SW480 (cell line): Measurements from ENCODE around the gene GALNT15.

ENCODE experiments used
- DNase-seq: peaks from one replicate; pipeline ENCODE4 v3.0.0-alpha.2; 2016; ENCODE audit warnings: low spot score

Gene GALNT15

GRCh38 chr3:16187213-16187790 is 12.8 kb downstream of the GALNT15 start:
- DNase-seq, result no peak

- DNase-seq, result no peak
Measured at GRCh38 chr3:16188071-16188470, 13.6 kb downstream of the GALNT15 start.

GRCh38 chr3:16189201-16189600 is 14.7 kb downstream of the GALNT15 start:
- no peak for DNase-seq

- DNase-seq, result no peak
Measured at GRCh38 chr3:16190704-16191103, 16.2 kb downstream of the GALNT15 start.

- DNase-seq, result no peak
Measured at GRCh38 chr3:16191591-16191990, 17.1 kb downstream of the GALNT15 start.

- no peak for DNase-seq
Measured at GRCh38 chr3:16192176-16192811, 17.8 kb downstream of the GALNT15 start.

- DNase-seq, result no peak
Measured at GRCh38 chr3:16198427-16198826, 23.9 kb downstream of the GALNT15 start.

GRCh38 chr3:16199769-16200168 is 25.3 kb downstream of the GALNT15 start:
- no peak for DNase-seq

GRCh38 chr3:16200411-16200810 is 25.9 kb downstream of the GALNT15 start:
- peak; percentile 29 for DNase-seq

GRCh38 chr3:16203031-16203430 is 28.6 kb downstream of the GALNT15 start:
- DNase-seq, result no peak

- peak; percentile 44 for DNase-seq
Measured at GRCh38 chr3:16203671-16204629, 29.5 kb downstream of the GALNT15 start.

GRCh38 chr3:16204751-16205150 is 30.3 kb downstream of the GALNT15 start:
- no peak for DNase-seq

GRCh38 chr3:16205156-16205870 is 30.8 kb downstream of the GALNT15 start:
- DNase-seq, result no peak

GRCh38 chr3:16207031-16207430 is 32.6 kb downstream of the GALNT15 start:
- no peak for DNase-seq

GRCh38 chr3:16211176-16211904 is 36.9 kb downstream of the GALNT15 start:
- no peak for DNase-seq

GRCh38 chr3:16214366-16214765 is 39.9 kb downstream of the GALNT15 start:
- no peak for DNase-seq

GRCh38 chr3:16216373-16216935 is 42.0 kb downstream of the GALNT15 start:
- no peak for DNase-seq

- no peak for DNase-seq
Measured at GRCh38 chr3:16219777-16220176, 45.3 kb downstream of the GALNT15 start.

- no peak for DNase-seq
Measured at GRCh38 chr3:16221990-16222389, 47.5 kb downstream of the GALNT15 start.

- no peak for DNase-seq
Measured at GRCh38 chr3:16222547-16222946, 48.1 kb downstream of the GALNT15 start.

- no peak for DNase-seq
Measured at GRCh38 chr3:16224325-16224724, 49.8 kb downstream of the GALNT15 start.
